Liver (tissue), 10 donors: ENCODE measurements around the gene LYST. TPM values are rescaled to one million over a fixed set of nuclear protein-coding genes. Genes with fewer than 3 reads are reported as not detected.

Experiments used
- DNase-seq: peaks from one replicate; pipeline ENCODE4 v3.0.0-alpha.2; 2017; ENCODE audit warnings: low spot score
- H3K27ac ChIP-seq, 2 donors: one replicate each; pipeline ENCODE4 v1.7.0; 2013; ENCODE audit warnings: inconsistent platforms in 2 of 2, low read length in 2 of 2, control low read depth in 1 of 2, low read depth in 1 of 2, mild to moderate bottlenecking in 1 of 2
- H3K27me3 ChIP-seq, 4 donors: one replicate each; pipeline versions ENCODE4 v1.6.1 to v1.7.0; 2013; ENCODE audit warnings: low read length in 3 of 4, inconsistent platforms in 1 of 4, mild to moderate bottlenecking in 1 of 4, moderate library complexity in 1 of 4; ENCODE audit not compliant: control insufficient read depth in 4 of 4, insufficient read depth in 4 of 4
- H3K36me3 ChIP-seq, 4 donors: one replicate each; pipeline versions ENCODE4 v1.6.1 to v1.7.0; 2013; ENCODE audit warnings: low read length in 3 of 4, mild to moderate bottlenecking in 3 of 4, low read depth in 1 of 4, moderate library complexity in 1 of 4; ENCODE audit not compliant: control insufficient read depth in 4 of 4, insufficient read depth in 3 of 4
- H3K4me1 ChIP-seq, 4 donors: one replicate each; pipeline versions ENCODE4 v1.6.1 to v1.7.0; 2013; ENCODE audit warnings: low read length in 3 of 4, mild to moderate bottlenecking in 3 of 4, moderate library complexity in 1 of 4; ENCODE audit not compliant: control insufficient read depth in 4 of 4, insufficient read depth in 4 of 4
- H3K4me3 ChIP-seq, 3 donors: one replicate each; pipeline versions ENCODE4 v1.6.1 to v1.7.0; 2013; ENCODE audit warnings: low read length in 3 of 3, control low read depth in 1 of 3, low read depth in 1 of 3, mild to moderate bottlenecking in 1 of 3
- H3K9ac ChIP-seq, 2 donors: one replicate each; pipeline ENCODE4 v1.7.0; 2013; ENCODE audit warnings: low read length in 2 of 2, mild to moderate bottlenecking in 2 of 2, moderate library complexity in 2 of 2, control low read depth in 1 of 2, low read depth in 1 of 2
- H3K9me3 ChIP-seq, 4 donors: one replicate each; pipeline versions ENCODE4 v1.6.1 to v1.7.0; 2013; ENCODE audit warnings: low read length in 3 of 4; ENCODE audit not compliant: control insufficient read depth in 4 of 4
- ATF3 ChIP-seq: IDR thresholded peaks from 2 replicates; pipeline ENCODE4 v1.6.1; 2016; ENCODE audit warnings: antibody characterized with exemption
- CTCF ChIP-seq: fragments of 150-350 bp; IDR thresholded peaks from 2 replicates; pipeline ENCODE4 v1.5.1; 2017; ENCODE audit warnings: improper control_type of control experiment, low read depth, low read length; ENCODE audit not compliant: missing input control
- EGR1 ChIP-seq, 2 donors: IDR thresholded peaks; 2 replicates each; pipeline ENCODE4 v1.6.1; 2016 to 2018; ENCODE audit warnings: antibody characterized with exemption in 2 of 2, low read depth in 2 of 2
- FOXA2 ChIP-seq: IDR thresholded peaks from 2 replicates; pipeline ENCODE4 v1.6.1; 2016; ENCODE audit warnings: antibody characterized with exemption
- GABPA ChIP-seq, 2 donors: IDR thresholded peaks in 1 of 2; conservative IDR thresholded peaks in 1 of 2; 2 replicates each; pipeline ENCODE4 v1.6.1; 2016; ENCODE audit warnings: antibody characterized with exemption in 2 of 2, mild to moderate bottlenecking in 1 of 2, moderate library complexity in 1 of 2
- HNF4A ChIP-seq, 2 donors: conservative IDR thresholded peaks; 2 replicates each; pipeline ENCODE4 v1.6.1; 2016; ENCODE audit warnings: antibody characterized with exemption in 2 of 2, mild to moderate bottlenecking in 2 of 2
- JUND ChIP-seq, 2 donors: IDR thresholded peaks; 2 replicates each; pipeline ENCODE4 v1.6.1; 2016; ENCODE audit warnings: antibody characterized with exemption in 2 of 2
- NR2F2 ChIP-seq: IDR thresholded peaks from 2 replicates; pipeline ENCODE4 v1.6.1; 2016; ENCODE audit warnings: antibody characterized with exemption
- RAD21 ChIP-seq, 2 donors: IDR thresholded peaks; 2 replicates each; pipeline ENCODE4 v1.6.1; 2016; ENCODE audit warnings: antibody characterized with exemption in 2 of 2, mild to moderate bottlenecking in 2 of 2
- REST ChIP-seq: IDR thresholded peaks from 2 replicates; pipeline ENCODE4 v1.6.1; 2016; ENCODE audit warnings: antibody characterized with exemption, mild to moderate bottlenecking
- RXRA ChIP-seq, 2 donors: IDR thresholded peaks; 2 replicates each; pipeline ENCODE4 v1.6.1; 2017 to 2018; ENCODE audit warnings: antibody characterized with exemption in 2 of 2, mild to moderate bottlenecking in 1 of 2
- SP1 ChIP-seq: IDR thresholded peaks from 2 replicates; pipeline ENCODE4 v1.6.1; 2018; ENCODE audit warnings: antibody characterized with exemption, mild to moderate bottlenecking
- TAF1 ChIP-seq: conservative IDR thresholded peaks from 2 replicates; pipeline ENCODE4 v1.6.1; 2016; ENCODE audit warnings: antibody characterized with exemption, mild to moderate bottlenecking
- ZBTB33 ChIP-seq: IDR thresholded peaks from 2 replicates; pipeline ENCODE4 v1.6.1; 2016; ENCODE audit warnings: antibody characterized with exemption
- WGBS: extraction: QIAGEN DNeasy Blood & Tissue Kit; methylation state at CpG from one replicate; pipeline ENCODE4 v1.1.7; 2013; 5-methylcytosine and 5-hydroxymethylcytosine counted together
- polyA plus RNA-seq, 2 donors: library from polyadenylated mRNA; stranded (reverse) in 1 of 2; unstranded in 1 of 2; fragments of 200-250 nt in 1 of 2; fragments of >200 nt in 1 of 2; fragmentation: Nextera tagmentation in 1 of 2; extraction: Ambion mirVana in 1 of 2; gene quantifications; one replicate each; pipeline versions ENCODE4 v1.2.1 to v1.2.3, GENCODE V29; 2013 to 2015
- small RNA-seq: library from RNA; depleted of rRNA; stranded (forward); fragments of <200 nt; gene quantifications from one replicate; pipeline ENCODE3, GENCODE V24; 2014
- total RNA-seq, 2 donors: library from RNA; depleted of rRNA; stranded (reverse); fragments of >200 nt; gene quantifications; one replicate each; pipeline ENCODE4 v1.2.3, GENCODE V29; 2014
- donor health status: healthy.
- donor health status: healthy.
- donor health status: healthy.
- donor health status: healthy.
- donor health status: healthy.

LYST gene
- total and polyA plus RNA-seq, 4 donors, result 3.4 to 45.9 (median 14.2) TPM

- Histone ChIP-seq H3K36me3 (no peaks in the 10 kb centered on the region), H3K27me3 (no peaks in the 10 kb centered on the region), H3K4me3 (no peak overlapping the region), H3K9me3 (no peaks in the 10 kb centered on the region), H3K9ac (no peak overlapping the region), H3K4me1 (no peaks in the 10 kb centered on the region), H3K27ac (no peak overlapping the region)
- WGBS, result 72% methylated on average over 2 of the region's 2 CpGs
- no peak for TF ChIP-seq JUND (IDR thresholded peaks at IDR 0.05)
- TF ChIP-seq NR2F2, result no peak
- TF ChIP-seq TAF1, result no peak
- no peak for TF ChIP-seq ATF3
- TF ChIP-seq REST, result no peak
- TF ChIP-seq SP1, result no peak
- TF ChIP-seq CTCF, result no peak
- TF ChIP-seq FOXA2, result no peak
- no peak for TF ChIP-seq EGR1 (IDR thresholded peaks at IDR 0.05; ENCODE audit: low read depth in 2 of 2)
- no peak for TF ChIP-seq GABPA (IDR thresholded peaks at IDR 0.05 in 1 of 2, conservative IDR thresholded peaks at IDR 0.05 in 1 of 2)
- no peak for TF ChIP-seq RAD21 (IDR thresholded peaks at IDR 0.05)
- TF ChIP-seq HNF4A (conservative IDR thresholded peaks at IDR 0.05), result no peak
- TF ChIP-seq RXRA (IDR thresholded peaks at IDR 0.05), result no peak
- no peak for DNase-seq
Observed at GRCh38 chr1:235613602-235614001, 253.1 kb downstream of the LYST start.

- Histone ChIP-seq H3K36me3 (no peaks in the 10 kb centered on the region), H3K27ac (no peak overlapping the region), H3K4me1 (no peaks in the 10 kb centered on the region), H3K4me3 (no peak overlapping the region), H3K27me3 (no peaks in the 10 kb centered on the region), H3K9ac (no peak overlapping the region), H3K9me3 (no peaks in the 10 kb centered on the region)
- DNase-seq, result no peak
- 92% methylated on average over 3 of the region's 3 CpGs for WGBS
- no peak for TF ChIP-seq ZBTB33
- TF ChIP-seq RAD21 (IDR thresholded peaks at IDR 0.05), result no peak
- no peak for TF ChIP-seq EGR1 (IDR thresholded peaks at IDR 0.05; ENCODE audit: low read depth in 2 of 2)
- no peak for TF ChIP-seq ATF3
- no peak for TF ChIP-seq FOXA2
Observed at GRCh38 chr1:235612761-235613160, 253.9 kb downstream of the LYST start.

Small RNA genes lying within 50 kb of the gene (small RNA-seq; reads per million reads assigned to genes)
- gene MIR1537 (not detected), gene RNU6-968P (not detected)

Other genes with a start within 250 kb of the LYST start
- gene GNG4, start 217.1 kb downstream of the LYST start, total RNA-seq, result under 1 TPM in 1 of 2 donors, not detected in 1; 0.65 TPM
- not detected for gene GNG4, start 217.1 kb downstream of the LYST start, polyA plus RNA-seq
- gene NID1, start 198.2 kb upstream of the LYST start, total RNA-seq, result 10 to 100 TPM; 65.3 to 90.1 TPM
- 10 to 100 TPM; 21.2 to 45.1 TPM for gene NID1, start 198.2 kb upstream of the LYST start, polyA plus RNA-seq